ENCODE data around the gene KCNS3.
A peak's percentile ranks its signal among the peaks of the same experiment; 100 is the strongest.

The KCNS3 gene, protein sequence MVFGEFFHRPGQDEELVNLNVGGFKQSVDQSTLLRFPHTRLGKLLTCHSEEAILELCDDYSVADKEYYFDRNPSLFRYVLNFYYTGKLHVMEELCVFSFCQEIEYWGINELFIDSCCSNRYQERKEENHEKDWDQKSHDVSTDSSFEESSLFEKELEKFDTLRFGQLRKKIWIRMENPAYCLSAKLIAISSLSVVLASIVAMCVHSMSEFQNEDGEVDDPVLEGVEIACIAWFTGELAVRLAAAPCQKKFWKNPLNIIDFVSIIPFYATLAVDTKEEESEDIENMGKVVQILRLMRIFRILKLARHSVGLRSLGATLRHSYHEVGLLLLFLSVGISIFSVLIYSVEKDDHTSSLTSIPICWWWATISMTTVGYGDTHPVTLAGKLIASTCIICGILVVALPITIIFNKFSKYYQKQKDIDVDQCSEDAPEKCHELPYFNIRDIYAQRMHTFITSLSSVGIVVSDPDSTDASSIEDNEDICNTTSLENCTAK

DNA sequence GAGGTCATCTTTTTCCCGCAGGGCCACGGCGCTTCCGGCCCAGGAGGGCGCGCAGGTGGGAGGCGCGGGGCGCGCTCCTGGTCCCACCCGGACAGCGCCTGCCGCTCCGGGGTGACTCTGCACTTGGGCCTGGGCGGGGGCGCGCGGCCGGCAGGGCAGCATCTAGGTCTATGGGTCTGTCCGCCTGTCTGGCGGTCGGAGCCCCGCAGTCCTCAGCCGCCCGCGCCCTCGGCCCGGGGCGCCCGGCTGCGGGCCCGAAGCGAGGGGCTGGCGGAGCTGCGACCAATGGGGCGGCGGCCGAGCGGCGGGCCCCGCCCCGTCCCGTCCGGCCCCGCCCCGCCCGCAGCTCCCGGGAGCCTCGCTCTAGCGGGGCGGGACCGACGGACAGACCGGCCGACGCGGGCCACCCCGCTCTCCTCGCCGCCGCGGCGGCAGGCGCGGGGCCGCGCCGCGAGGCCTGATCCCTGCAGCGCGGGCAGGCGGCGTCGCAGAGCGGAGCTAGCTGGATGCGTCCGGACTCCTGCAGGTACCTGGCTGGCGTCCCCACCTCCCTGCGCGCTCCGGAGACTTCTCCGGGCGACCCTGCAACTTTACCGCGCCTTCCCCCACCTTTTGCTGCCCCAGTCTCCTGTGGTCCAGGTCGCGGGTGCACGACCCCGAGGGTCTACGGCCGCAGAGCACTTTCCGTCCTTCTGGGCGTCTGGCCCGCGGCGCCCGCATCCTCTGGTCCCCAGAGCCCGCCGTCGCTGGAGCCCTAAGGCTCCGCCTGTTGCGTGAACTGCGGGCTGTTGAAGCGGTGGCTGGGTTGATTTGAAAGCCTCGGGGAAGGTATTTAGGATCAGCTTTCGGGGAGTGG lies at the start of gene KCNS3:
KCNS3 (plus strand) TSS at position 387 of the 856 bp plus-strand sequence. CDS start 52,342 bp downstream, outside the sequence.
- peak; percentile 25 to 43 for DNase-seq

DNA sequence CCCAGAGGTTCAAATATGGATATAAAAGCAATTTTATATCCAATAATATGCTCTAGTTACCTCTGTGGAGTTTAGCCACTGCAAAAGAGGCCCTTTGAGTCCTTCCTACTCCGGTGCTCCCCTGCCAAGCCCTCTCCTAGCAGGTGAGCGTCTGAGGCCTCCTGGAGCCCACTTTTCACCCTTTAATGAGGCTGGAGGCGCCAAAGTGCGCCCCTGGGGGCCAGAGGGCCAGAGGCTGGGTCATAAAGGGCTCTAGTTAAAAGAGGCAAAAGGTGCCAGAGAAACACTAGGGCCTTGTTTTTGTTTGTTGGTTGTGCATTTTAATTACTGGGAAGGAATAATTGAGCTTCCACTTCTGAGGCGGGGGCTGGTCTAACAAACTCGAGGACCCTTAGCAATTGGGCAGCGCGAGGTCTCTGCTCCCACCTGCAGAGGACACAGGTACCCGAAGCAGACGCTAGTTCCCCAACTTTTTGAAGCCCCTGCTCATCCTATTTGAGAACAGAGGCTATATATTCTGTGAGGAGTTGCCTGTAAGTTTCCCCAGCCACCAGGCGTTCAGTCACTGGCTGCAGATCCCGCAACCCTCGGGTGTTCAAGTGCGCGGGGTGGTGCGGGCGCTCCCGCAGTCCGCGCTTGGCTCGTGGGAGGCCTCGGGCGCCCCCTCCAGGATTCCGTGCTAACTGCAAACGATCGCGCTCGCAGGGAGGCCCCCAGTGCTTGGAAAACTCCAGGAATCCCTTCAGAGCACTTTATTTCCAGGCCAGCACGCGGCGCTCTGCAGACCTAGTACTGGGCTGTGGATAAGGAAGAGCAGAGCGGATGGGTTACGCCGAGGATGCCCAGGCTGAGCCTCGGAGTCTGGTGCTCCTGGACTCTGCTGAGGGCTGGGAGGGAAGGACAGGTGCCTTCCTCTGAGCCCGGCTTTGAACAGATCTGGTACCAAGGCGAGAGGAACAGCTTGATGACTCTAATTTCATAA lies 48.1 kb upstream of the KCNS3 start:
- DNase-seq: peak; percentile 71 to 74

DNA sequence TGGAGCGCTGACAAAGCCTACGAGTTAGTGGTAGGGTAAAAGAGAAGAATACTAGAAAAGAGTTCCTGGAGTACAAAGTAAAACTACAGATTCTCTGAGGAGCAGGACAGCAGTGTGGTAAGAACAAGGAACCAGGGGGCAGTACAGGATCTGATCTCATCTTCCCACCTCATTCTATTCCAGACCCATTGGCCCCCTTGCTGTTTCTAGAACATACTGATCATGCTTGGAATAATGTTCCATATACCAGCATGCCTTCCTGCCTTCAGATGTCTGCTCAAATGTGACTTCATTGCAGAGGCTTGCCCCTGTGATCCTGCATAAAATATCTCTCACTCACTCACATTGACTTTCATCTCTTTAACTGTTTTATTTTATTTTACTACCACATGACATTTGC lies 43.0 kb upstream of the KCNS3 start:
- DNase-seq: no peak

DNA sequence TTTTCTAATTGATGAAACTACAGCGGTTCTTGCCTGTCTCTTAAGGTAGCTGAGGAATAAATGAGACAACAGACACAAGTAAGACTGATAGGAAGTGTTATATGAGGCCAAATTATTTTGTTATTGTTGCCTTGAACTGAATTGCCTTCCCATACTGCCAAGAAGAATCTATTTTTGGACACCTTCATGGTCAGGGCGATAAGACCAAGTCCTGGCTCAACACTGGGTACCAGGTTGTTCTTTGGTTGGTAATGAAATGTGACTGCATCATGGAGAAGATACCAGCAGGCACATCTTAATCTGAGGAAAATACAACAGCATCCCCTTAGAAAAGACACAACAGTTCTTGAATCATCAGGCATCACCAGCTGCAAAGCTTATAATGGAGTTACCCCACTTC lies 38.5 kb upstream of the KCNS3 start:
- DNase-seq: no peak

DNA sequence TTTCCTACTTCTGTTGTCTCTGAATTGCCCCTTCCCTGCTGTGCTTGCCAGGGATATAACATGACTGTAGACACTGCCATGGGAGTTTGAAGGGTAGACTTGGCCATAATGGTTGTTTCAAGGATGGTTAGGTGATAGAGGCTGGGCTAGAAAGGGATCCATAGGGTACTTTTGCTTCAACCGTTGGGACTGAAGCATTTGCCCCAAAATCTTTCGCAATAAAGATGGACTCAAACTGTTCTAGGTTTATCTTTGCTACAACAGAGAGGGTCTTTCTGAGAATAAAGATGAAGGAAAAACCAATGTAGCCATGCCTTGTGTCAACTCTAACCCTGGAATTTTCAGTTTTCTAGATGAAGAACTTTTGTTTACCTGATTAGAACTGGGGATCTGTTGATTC lies 35.0 kb upstream of the KCNS3 start:
- no peak for DNase-seq

DNA sequence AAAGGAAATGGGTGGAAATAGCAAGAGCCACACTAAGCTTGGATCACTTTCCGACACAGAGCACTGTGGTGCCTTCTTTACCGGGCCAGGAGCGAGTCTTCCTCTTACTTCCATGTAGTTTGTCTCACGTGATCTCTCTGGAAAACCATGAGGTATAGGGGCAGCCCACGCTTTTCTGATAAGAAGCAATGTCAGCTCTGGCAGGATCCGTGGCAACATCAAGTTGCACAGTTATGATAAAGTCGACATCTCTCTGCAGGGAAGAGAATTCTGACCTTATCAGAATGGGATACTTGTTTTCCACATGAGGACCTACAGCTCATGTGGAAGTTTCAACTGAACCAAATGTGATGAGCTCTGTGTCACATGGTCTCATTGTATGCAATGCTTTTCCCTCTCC lies 32.7 kb upstream of the KCNS3 start:
- no peak for DNase-seq

DNA sequence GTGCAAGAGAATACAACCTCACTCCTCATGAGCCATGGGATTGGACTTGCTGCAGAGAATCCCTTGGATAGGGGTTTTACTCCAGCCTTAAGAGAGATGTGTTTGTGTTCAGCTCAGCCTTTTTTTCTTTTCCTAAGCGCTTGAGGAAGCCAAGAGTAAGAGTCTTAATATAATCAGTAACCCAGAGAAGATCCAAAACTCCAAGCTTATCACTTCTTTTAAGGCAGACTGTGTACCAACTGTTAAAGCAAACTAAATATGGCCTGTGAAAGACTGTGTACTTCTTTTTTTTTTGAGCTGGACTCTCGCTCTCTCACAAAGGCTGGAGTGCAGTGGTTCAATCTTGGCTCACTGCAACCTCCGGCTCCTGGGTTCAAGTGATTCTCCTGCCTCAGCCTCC lies 31.8 kb upstream of the KCNS3 start:
- DNase-seq: no peak

DNA sequence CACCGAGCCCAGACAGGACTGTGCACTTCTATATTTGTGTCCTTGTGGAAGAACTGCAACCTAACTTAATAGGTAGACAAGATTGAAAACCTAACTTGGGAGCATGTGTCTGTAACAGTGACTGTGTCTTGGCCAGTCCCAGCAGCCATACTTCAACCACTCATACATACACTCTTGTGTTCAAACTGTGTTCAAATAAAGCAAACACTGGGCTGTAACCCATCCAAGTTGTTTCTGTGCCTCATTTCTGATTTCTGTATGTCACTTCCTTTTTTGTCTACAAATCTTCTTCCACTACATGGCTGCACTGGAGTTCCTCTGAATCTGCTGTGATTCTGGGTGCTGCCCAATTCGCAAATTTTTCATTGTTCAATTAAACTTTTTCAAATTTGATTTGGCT lies 31.2 kb upstream of the KCNS3 start:
- no peak for DNase-seq

DNA sequence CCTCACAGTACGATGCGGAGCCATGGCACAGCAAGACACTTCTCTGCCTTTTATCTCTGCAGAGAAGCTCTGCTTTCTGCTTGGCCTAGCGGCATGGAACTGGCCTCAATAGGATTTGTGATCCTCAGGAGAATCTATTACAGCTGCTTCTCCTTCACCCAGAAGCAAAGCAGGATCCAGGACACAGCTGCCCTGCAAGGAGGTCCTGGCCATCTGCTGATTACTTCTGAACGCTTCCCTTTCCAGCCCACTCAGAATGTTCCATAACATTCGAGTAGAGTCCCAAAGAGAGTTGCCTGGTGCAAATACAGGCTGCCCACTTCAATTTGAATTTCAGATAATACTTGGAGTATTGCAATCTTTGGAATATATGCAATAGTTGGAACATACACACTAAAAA lies 29.2 kb upstream of the KCNS3 start:
- no peak for DNase-seq

DNA sequence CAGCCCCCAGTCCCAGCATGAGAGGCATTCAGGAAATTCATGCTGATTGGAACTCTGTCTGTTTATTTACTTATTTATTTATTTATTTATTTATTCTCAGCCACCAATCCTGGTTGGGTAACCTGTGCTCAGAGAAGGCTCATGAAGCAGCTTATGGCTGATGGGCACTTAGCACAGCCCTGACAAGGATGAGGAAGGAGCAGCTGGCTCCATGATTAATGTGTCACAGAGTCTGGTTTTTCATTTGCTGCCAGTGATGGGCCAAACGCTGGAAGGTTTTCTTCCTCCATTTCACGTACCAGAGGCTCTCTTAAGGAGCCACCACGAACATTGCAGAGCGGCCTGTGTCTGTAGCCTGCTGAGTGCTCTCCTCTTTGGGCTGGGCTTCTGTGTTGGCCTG lies 28.3 kb upstream of the KCNS3 start:
- no peak for DNase-seq

DNA sequence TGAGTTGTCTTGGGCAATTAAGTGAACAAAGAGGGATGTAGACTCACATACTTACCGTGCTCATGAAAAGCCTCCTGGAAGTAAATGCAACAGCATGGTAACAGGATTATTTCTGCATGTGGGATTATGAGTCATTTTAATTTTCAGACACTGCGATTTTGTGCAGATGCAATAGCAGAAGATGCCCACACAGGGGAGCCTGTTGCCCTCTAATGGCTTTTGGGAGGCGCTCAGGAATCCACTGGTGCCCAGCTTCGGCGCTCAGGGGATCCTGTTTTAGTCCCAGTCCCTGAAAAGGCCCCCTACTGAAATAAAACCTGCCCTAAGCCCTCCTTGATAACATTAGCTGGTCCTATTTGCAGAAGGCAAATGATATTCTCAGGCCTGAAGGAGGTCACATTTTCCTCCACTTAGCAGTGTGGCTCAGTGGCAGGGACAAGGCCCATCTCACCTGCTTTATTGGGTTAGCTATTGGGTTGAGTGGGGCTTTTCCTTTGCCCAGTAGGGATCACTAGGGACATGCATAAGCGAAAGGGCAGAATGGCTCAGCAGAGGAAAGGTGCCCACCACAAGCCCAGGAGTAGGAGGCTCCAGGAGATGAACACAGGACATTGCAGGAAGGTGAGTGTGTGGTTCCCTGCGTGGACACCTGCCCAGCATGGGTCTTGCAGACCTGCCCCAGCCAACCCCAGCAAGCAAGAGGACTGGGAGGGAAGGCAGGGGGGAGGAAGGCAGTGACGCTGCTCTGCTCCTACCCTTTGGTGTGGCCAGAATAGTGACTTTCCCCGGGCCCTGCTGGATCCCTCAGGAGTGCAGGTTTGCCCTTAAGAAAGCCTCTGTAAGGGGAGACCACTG lies 26.5 kb upstream of the KCNS3 start:
- peak; percentile 48 to 51 for DNase-seq

DNA sequence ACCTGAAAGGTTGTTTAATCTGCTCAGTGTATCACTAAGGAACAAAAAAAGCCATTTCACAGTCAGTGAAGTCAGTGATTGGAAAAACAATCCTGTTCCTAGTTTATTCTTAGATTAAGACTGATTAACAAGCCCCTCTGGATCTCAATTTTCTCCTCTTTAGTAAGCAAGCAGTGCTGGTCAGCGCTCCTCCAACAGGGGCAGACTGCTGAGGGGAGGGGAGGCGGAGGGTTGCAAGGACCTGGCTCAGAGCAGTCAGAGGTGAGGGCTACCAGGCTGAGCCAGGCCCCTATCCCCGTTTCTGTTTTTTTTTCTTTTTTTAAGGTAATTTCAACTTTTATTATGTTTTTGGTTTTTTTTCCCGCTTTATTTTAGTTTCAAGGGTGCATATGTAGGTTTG lies 24.7 kb upstream of the KCNS3 start:
- no peak for DNase-seq

DNA sequence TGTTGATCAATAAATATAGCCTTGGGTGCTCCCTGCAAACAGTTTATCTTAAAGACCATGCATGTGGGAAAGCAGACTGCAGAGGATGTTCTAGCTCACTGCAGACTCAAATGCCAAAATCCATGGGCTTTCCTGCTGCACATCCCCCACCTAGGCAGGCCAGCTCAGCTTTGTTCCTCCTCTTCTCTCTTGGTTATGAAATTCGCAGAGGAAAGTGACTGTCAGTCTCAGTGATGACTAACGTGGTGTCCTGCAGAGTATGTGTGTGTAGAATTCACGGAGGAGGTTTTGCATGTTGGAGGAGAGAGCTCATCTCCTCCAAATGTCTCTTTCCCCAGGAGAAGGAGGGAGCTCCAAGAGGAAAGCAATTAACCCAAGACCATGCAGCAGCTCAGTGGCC lies 21.4 kb upstream of the KCNS3 start:
- no peak for DNase-seq

DNA sequence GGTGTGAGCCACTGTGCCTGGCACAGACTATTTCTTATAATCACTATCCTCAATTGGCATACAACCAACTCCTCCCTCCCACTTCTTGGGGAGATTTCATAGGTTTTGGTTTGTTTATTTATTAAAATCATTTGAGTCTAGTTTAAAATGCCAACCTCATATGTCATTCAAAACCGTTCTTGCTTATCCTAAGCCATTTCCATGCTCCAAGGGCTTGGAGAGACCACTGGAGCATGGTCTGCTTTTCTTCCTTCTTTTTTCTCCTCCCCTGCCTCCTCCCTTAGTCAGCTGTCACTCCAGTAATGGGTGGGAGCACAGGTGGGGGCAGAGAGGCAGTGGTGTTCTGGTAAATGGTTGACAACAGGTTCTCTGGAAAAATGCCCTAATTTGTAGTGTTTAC lies 20.4 kb upstream of the KCNS3 start:
- no peak for DNase-seq

DNA sequence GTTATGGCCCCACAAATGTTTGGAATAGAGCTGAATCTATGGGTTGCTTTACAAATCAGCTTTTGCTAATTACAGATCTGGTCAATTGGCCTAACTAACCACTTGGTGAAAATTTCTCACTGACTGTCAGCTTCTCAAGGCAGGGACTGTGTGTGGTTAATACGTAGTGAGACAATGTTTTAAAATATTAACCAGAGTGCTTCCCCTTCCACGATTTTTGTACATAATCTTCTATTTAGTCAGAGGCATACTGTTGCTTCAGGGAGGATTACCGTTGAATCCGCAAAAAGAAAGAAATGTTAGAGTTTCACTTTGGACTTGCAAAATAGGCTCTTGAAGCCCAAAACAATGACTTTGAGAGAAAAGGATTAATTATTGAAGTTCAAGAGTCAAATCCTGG lies 14.9 kb upstream of the KCNS3 start:
- DNase-seq: no peak

DNA sequence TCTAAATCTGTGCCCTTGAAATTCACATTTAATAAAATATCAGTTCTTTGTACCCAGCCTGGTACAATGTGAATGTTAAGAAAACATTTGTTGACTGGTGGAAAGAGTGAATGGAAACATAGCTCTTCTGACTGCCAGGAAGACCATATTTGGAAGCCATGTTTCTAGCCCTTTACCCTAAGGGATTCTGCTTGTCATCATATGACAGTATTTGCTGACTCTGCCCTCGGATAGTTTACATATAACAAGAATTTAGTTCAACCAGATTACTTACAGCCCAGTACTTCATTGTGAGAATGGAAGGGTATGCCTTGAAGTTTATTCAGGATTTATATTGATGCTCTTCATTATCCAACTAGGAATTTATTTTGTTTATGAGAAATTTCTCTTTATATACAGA lies 13.8 kb upstream of the KCNS3 start:
- DNase-seq: no peak

DNA sequence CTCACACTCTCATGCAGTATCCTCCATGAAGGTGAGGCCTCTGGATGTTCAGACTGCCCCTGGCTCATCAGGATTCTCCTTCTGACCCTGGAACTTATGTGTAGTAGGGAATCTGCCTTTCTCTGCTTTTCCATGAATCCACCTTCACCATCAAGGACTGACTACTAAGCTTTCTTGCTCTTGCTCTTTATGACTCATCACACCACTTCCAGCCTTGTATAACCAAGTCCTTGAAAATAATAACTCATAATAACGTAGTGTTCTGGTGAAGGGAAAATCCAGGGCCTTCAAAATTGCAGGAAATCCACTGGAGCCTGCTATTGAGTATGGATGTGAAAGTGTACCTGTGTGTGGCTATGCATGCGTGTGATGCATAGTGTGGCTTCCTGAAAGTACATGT lies 11.3 kb upstream of the KCNS3 start:
- DNase-seq: no peak

DNA sequence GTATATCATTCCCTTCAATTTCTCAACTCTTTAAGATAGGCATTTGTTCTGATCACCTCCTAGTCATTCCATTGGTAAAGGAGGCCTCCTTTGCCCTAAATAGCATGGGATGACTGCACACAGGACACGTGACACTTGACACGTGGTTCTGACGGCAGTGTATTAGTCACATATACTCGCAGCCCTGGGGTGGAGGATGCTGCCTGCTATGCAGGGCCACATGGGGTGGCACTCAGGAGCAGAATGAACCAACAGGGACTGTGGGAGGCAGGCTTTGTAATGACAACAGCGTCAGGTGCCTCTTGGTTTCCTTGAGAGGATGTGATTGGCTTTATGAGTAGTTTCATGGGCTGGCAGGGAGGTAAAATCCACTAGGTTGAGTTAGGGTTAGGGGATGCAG lies 9.3 kb upstream of the KCNS3 start:
- no peak for DNase-seq

DNA sequence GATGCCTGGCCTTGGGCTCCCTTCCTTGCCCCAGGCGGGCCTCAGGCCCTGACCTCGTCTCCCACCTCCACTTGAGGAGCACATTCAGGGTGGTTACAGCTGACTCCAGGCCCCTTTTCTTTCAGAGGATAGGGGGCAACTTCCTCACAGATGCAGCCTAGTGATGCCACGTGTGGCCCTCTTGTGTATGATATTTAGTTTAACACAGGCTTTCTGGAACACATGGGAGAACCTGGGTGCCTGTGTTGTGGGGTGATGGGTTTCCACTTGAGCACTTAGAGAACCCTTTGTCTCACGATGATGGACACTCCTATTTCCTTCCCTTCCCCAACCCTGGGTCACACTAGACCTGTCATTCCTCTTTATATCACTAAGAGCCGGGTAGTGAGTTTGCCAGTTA lies 6.8 kb upstream of the KCNS3 start:
- DNase-seq: no peak

DNA sequence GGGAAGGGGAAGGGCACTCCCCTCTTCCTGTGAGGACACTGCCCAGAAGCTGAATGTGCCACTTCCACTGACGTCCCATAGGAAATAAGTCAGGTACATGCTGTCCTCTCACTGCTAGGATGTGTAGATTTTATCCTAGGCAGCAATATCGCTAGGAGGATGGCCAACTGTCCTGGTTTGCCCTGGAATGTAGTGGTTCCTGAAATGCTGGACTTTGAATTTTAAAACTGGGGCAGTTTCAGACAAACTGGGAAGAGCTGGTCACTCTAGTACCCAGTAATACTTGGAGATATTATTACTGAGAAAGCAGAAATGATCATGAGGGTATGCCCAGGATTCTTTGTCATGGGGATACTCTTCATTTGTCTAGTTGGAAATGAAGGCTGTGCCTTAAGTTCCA lies 5.4 kb upstream of the KCNS3 start:
- no peak for DNase-seq

DNA sequence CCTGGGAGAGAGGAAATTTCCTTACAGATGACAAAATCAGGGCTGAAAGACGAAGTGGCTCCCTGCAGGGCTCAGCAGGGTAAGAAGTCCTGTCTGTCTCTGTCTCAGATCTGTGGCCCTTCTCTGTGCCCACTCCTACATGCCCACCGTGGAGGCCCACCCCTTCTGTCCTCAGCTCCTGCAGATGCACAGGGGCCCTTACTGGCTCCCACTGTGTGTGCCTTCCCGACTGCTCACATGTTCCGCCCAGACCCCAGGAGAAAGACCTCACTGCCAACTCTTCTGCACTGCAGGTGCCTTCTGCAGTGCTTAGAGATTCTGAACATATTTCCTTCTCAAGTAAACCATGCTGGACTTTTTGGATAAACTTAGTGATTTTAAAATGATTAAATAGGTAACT lies 1.9 kb upstream of the KCNS3 start:
- DNase-seq: no peak

DNA sequence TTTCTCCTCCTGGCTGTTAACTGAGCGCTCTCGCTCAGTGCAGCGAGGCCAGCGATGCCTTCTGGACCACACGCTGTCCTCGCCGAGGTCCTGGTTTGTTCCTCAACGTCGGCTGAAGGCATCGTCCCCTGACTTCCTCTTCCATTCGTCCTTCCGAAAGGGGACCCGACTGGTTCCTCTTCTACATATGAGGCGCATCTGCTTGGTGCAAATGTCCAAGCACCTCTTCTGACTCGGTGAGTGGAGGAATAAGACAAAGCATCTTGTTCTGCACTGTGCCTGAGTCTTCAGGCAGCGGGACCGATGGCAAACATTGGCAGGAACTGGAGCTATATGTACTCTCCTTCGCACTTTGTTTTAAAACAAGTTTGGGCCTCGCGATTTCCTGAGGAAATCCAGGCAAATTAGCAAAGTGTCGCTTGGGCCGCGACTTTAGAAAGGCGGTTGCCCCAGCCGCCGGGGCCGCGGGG lies 621 bp upstream of the KCNS3 start:
- DNase-seq: peak; percentile 18 to 25
